H1 (cell line): ENCODE data around the gene PML. TPM values are rescaled to one million over a fixed set of nuclear protein-coding genes. Genes with fewer than 3 reads are reported as not detected.

ENCODE experiments used
- CTCF ChIA-PET: fragments of 300-600 bp; sonication (Branson Sonifier 250); formaldehyde crosslinking; loops from one replicate; lab custom pipeline; 2021; ENCODE audit not compliant: partially characterized antibody; lab: Charles Lee
- POLR2A ChIA-PET: fragments of 300-600 bp; sonication (Branson Sonifier 250); formaldehyde crosslinking; loops from one replicate; lab custom pipeline; 2021; ENCODE audit warnings: inconsistent platforms; ENCODE audit not compliant: partially characterized antibody; lab: Charles Lee
- DNase-seq, 2 experiments: peaks; one replicate each; pipeline versions ENCODE4 v3.0.0 to v3.0.0-alpha.2; 2010 to 2022; ENCODE audit warnings: low spot score in 2 of 2, low read depth in 1 of 2, mixed read lengths in 1 of 2
- FAIRE-seq: peaks from 2 replicates; lab custom pipeline; 2011; peaks lifted over from hg19 to GRCh38; lab: Jason Lieb, UNC
- H2AFZ ChIP-seq: 2 replicates; pipeline ENCODE4 v1.8.1; 2012; ENCODE audit warnings: low read length, inconsistent platforms
- H2AK5ac ChIP-seq: 2 replicates; pipeline ENCODE4 v1.6.1; 2013; ENCODE audit warnings: low read depth, low read length
- H2BK120ac ChIP-seq: replicated peaks from 2 replicates; pipeline ENCODE3; 2013; ENCODE audit warnings: low read depth, low read length, inconsistent platforms
- H2BK12ac ChIP-seq: 2 replicates; pipeline ENCODE4 v1.6.1; 2013; ENCODE audit warnings: low read depth, low read length
- H2BK15ac ChIP-seq: 2 replicates; pipeline ENCODE4 v1.6.1; 2013; ENCODE audit warnings: low read length
- H2BK20ac ChIP-seq: 2 replicates; pipeline ENCODE4 v1.6.1; 2013; ENCODE audit warnings: low read length
- H2BK5ac ChIP-seq: 2 replicates; pipeline ENCODE4 v1.6.1; 2013; ENCODE audit warnings: low read depth, low read length
- H3K14ac ChIP-seq: 2 replicates; pipeline ENCODE4 v1.6.1; 2013; ENCODE audit warnings: inconsistent platforms; ENCODE audit not compliant: insufficient read length
- H3K18ac ChIP-seq: 2 replicates; pipeline ENCODE4 v1.6.1; 2013; ENCODE audit warnings: low read length; ENCODE audit errors: extremely low read depth
- H3K23ac ChIP-seq: 2 replicates; pipeline ENCODE4 v1.6.1; 2013; ENCODE audit warnings: inconsistent platforms; ENCODE audit not compliant: insufficient read length
- H3K23me2 ChIP-seq: 2 replicates; pipeline ENCODE4 v1.6.1; 2013; ENCODE audit warnings: low read depth, low read length
- H3K27ac ChIP-seq: 2 replicates; pipeline ENCODE4 v1.6.1; 2011; ENCODE audit warnings: low read depth, low read length, inconsistent platforms
- H3K27me3 ChIP-seq, 4 experiments: replicated peaks in 1 of 4; 1 replicate in 1 of 4; 2 replicates in 3 of 4; pipeline versions ENCODE4 v1.6.1 to v1.8.1; 2011 to 2013; ENCODE audit warnings: low read length in 3 of 4, mild to moderate bottlenecking in 3 of 4, inconsistent platforms in 2 of 4, mixed read lengths in 2 of 4, moderate library complexity in 1 of 4; ENCODE audit not compliant: control insufficient read depth in 3 of 4, insufficient read depth in 3 of 4; ENCODE audit errors: extremely low read depth in 1 of 4
- H3K36me3 ChIP-seq, 4 experiments: 2 replicates each; pipeline versions ENCODE4 v1.6.1 to v1.8.1; 2011 to 2013; ENCODE audit warnings: mild to moderate bottlenecking in 4 of 4, low read length in 3 of 4, moderate library complexity in 2 of 4, control low read depth in 1 of 4, inconsistent platforms in 1 of 4; ENCODE audit not compliant: insufficient read depth in 4 of 4, control insufficient read depth in 2 of 4
- H3K4ac ChIP-seq: replicated peaks from 2 replicates; pipeline ENCODE3; 2013; ENCODE audit warnings: low read length, low read depth, mixed read lengths, inconsistent platforms; ENCODE audit not compliant: insufficient read length
- H3K4me1 ChIP-seq, 4 experiments: replicated peaks in 1 of 4; 1 replicate in 1 of 4; 2 replicates in 3 of 4; pipeline versions ENCODE4 v1.6.1 to v1.8.1; 2011 to 2013; ENCODE audit warnings: low read length in 3 of 4, inconsistent platforms in 2 of 4, mixed read lengths in 1 of 4; ENCODE audit not compliant: insufficient read depth in 4 of 4, control insufficient read depth in 3 of 4
- H3K4me2 ChIP-seq, 2 experiments: 2 replicates each; pipeline versions ENCODE4 v1.6.1 to v1.8.1; 2011 to 2013; ENCODE audit warnings: low read depth in 2 of 2, low read length in 2 of 2, control low read depth in 1 of 2, inconsistent platforms in 1 of 2, mild to moderate bottlenecking in 1 of 2; ENCODE audit not compliant: insufficient read depth in 1 of 2
- H3K4me3 ChIP-seq, 4 experiments: fragments of 200-600, 300-600 bp in 1 of 4; sonication (generic), shearing (Covaris generic), sonication (Bioruptor Twin) in 1 of 4; 2 replicates each; pipeline versions ENCODE4 v1.5.1 to v1.8.1; 2011 to 2016; ENCODE audit warnings: low read length in 4 of 4, low read depth in 3 of 4, control low read depth in 2 of 4, inconsistent platforms in 2 of 4, mild to moderate bottlenecking in 2 of 4, mixed read lengths in 1 of 4, moderate library complexity in 1 of 4; ENCODE audit not compliant: insufficient read depth in 2 of 4; ENCODE audit errors: extremely low read depth in 1 of 4
- H3K56ac ChIP-seq: replicated peaks from 2 replicates; pipeline ENCODE3; 2013; ENCODE audit warnings: low read depth, mild to moderate bottlenecking, mixed read lengths, low read length, inconsistent platforms; ENCODE audit not compliant: insufficient read length
- H3K79me1 ChIP-seq: 2 replicates; pipeline ENCODE4 v1.6.1; 2013; ENCODE audit warnings: low read depth, low read length, control low read depth
- H3K79me2 ChIP-seq, 2 experiments: 2 replicates each; pipeline versions ENCODE4 v1.6.1 to v1.8.1; 2012 to 2013; ENCODE audit warnings: low read length in 2 of 2, mild to moderate bottlenecking in 2 of 2, inconsistent platforms in 1 of 2; ENCODE audit not compliant: insufficient read depth in 2 of 2, control insufficient read depth in 1 of 2
- H3K9ac ChIP-seq, 4 experiments: replicated peaks in 1 of 4; 1 replicate in 1 of 4; 2 replicates in 3 of 4; pipeline versions ENCODE4 v1.6.1 to v1.8.1; 2011 to 2013; ENCODE audit warnings: low read depth in 3 of 4, low read length in 3 of 4, control low read depth in 2 of 4, mild to moderate bottlenecking in 2 of 4, moderate library complexity in 2 of 4, inconsistent platforms in 1 of 4; ENCODE audit errors: extremely low read depth in 1 of 4
- H3K9me3 ChIP-seq, 2 experiments: 2 replicates each; pipeline versions ENCODE4 v1.6.1 to v1.8.1; 2012 to 2013; ENCODE audit warnings: mild to moderate bottlenecking in 2 of 2, moderate library complexity in 2 of 2, control low read depth in 1 of 2, inconsistent platforms in 1 of 2, low read depth in 1 of 2, low read length in 1 of 2, mixed read lengths in 1 of 2; ENCODE audit not compliant: insufficient read depth in 2 of 2
- H4K20me1 ChIP-seq, 2 experiments: replicated peaks in 1 of 2; 2 replicates each; pipeline versions ENCODE3 to v1.8.1; 2011 to 2013; ENCODE audit warnings: inconsistent platforms in 2 of 2, low read length in 2 of 2, mild to moderate bottlenecking in 1 of 2; ENCODE audit not compliant: insufficient read depth in 2 of 2, control insufficient read depth in 1 of 2
- H4K5ac ChIP-seq: 2 replicates; pipeline ENCODE4 v1.6.1; 2013; ENCODE audit warnings: low read length, low read depth, mixed read lengths, inconsistent platforms; ENCODE audit not compliant: insufficient read length
- H4K8ac ChIP-seq: 2 replicates; pipeline ENCODE4 v1.8.0; 2013; ENCODE audit warnings: mild to moderate bottlenecking, moderate library complexity, low read length, inconsistent platforms; ENCODE audit not compliant: insufficient read depth; ENCODE audit errors: extremely low read depth
- H4K91ac ChIP-seq: replicated peaks from 2 replicates; pipeline ENCODE3; 2013; ENCODE audit warnings: low read length, mixed read lengths, inconsistent platforms; ENCODE audit not compliant: insufficient read length
- BCL11A ChIP-seq, 2 experiments: IDR thresholded peaks; one replicate each; pipeline ENCODE4 v1.6.1; 2011; ENCODE audit warnings: low read depth in 2 of 2, low read length in 2 of 2, mild to moderate bottlenecking in 2 of 2
- GTF2F1 ChIP-seq: IDR thresholded peaks from 2 replicates; pipeline ENCODE4 v1.6.1; 2012; ENCODE audit warnings: low read depth, low read length, improper control_type of control experiment, borderline replicate concordance
- POLR2AphosphoS5 ChIP-seq: IDR thresholded peaks from 2 replicates; pipeline ENCODE4 v1.6.1; 2011; ENCODE audit warnings: low read depth, low read length
- RBBP5 ChIP-seq: IDR thresholded peaks from 2 replicates; pipeline ENCODE4 v1.7.1; 2012; ENCODE audit warnings: low read depth, mild to moderate bottlenecking, inconsistent platforms, low read length, moderate library complexity, borderline replicate concordance
- WGBS, 2 experiments: shearing (Covaris generic) in 1 of 2; methylation state at CpG; one replicate each; pipeline versions ENCODE4 v1.1.6 to v1.1.7; 2013 to 2015; ENCODE audit warnings: low lambda C conversion rate in 2 of 2, mixed read lengths in 2 of 2, inconsistent platforms in 1 of 2, low coverage in 1 of 2, missing lambda C conversion rate in 1 of 2; ENCODE audit not compliant: insufficient replicate concordance in 2 of 2, insufficient coverage in 1 of 2, insufficient read length in 1 of 2; ENCODE audit errors: extremely low coverage in 1 of 2, missing lambda C conversion rate in 1 of 2; 5-methylcytosine and 5-hydroxymethylcytosine counted together
- polyA plus RNA-seq, 7 experiments: library from polyadenylated mRNA; depleted of rRNA in 3 of 7; stranded (reverse) in 5 of 7; unstranded in 2 of 7; fragments of >200 nt in 5 of 7; fragments of 200-250 nt in 2 of 7; gene quantifications; 1 replicate in 5 of 7; 2 replicates in 1 of 7; 4 replicates in 1 of 7; pipeline versions ENCODE4 v1.2.1 to v1.2.3, GENCODE V29; 2011 to 2013; ENCODE audit warnings: missing spikeins in 2 of 7, mixed read lengths in 2 of 7
- total RNA-seq: library from RNA; stranded (reverse); fragmentation: NEBNext Ultra II Directional; extraction: Animal tissue kit (Norgen Biotek cat#: 25700); gene quantifications from 2 replicates; pipeline ENCODE4 v1.2.1, GENCODE V29; 2021

PML gene
- total and polyA plus RNA-seq, 2 of the 8 experiments (the other 6 are each of a cell fraction or from before 2014, with no cell fraction given): 14.9 to 30.3 TPM

DNA sequence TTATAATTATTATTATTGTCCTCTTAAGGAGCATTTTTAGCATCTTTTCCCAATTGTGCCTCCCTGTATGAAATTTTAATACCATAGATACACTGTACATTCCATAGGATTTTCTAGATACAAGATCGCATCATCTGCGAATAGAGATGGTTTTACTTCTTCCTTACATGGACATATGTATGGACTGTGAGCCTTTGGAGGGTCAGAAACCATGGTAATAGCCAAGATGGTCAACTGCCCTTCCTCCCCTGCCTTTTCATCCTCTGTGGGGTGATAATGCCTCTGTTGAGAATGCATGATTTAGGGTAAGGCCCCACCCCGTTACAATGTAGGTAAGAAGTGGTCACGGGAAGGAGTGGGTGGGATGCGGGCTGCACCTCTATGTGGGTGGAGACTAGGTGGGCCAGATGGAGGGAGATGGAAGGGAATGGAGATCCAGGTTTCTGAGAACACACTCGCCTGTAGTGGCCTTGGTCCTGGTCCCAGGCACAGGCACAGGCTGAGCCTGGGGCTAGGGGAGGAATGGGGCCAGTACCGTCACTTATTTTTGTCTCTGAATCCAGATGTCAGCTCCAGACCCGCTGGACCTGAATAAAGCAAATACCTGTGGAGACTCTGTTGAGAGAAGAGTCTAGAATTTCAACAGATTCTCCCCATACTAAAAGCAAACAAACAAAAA, 56.2 kb downstream of the PML start:
- peaks cover 0 to 11% (median 3%) of the 10 kb centered on the region in 4 experiments; a peak in 5 of 7 replicates for H3K4me1 ChIP-seq
- no peak overlapping the region for H2BK20ac ChIP-seq
- no peak overlapping the region for H3K14ac ChIP-seq
- H3K27me3 ChIP-seq: peaks cover 0 to 6% (median 3%) of the 10 kb centered on the region in 4 experiments; a peak in 3 of 7 replicates
- peak overlapping the region; percentile 88; the same call in 1 of the 2 replicates for H2BK15ac ChIP-seq
- H2BK5ac ChIP-seq: no peak overlapping the region
- H3K4ac ChIP-seq: no peak overlapping the region
- H3K9ac ChIP-seq: no peak overlapping the region
- no peak overlapping the region for H4K5ac ChIP-seq
- no peaks in the 10 kb centered on the region for H4K20me1 ChIP-seq
- H3K4me3 ChIP-seq: no peak overlapping the region
- H3K79me1 ChIP-seq: no peaks in the 10 kb centered on the region
- POLR2A ChIA-PET: interaction anchor here (1.6 kb wide), 1 partner anchor 14 kb away, joined by 6 read pairs; no protein-coding TSS in a partner anchor
- 89% methylated on average over 8 of the region's 8 CpGs; no CpG with 5 or more reads in 1 of the 2 experiments for WGBS, 2 experiments
- H3K23me2 ChIP-seq: no peaks in the 10 kb centered on the region
- H3K23ac ChIP-seq: no peak overlapping the region
- H3K79me2 ChIP-seq: no peaks in the 10 kb centered on the region
- DNase-seq: no peak
- H4K8ac ChIP-seq: no peak overlapping the region
- H3K4me2 ChIP-seq: no peak overlapping the region
- no peaks in the 10 kb centered on the region for H3K36me3 ChIP-seq
- H3K56ac ChIP-seq: no peak overlapping the region
- CTCF ChIA-PET: interaction anchor here (1.4 to 10.4 kb wide), 6 partner anchors 14 to 271 kb away, joined by 5 to 125 read pairs (median 94); partner anchors contain the start of gene STOML1
- no peak overlapping the region for H3K27ac ChIP-seq
- no peak overlapping the region for H2AFZ ChIP-seq
- H4K91ac ChIP-seq: no peak overlapping the region
- H3K9me3 ChIP-seq: no peaks in the 10 kb centered on the region; a peak in 1 of 4 replicates
- TF ChIP-seq BCL11A (IDR thresholded peaks at IDR 0.05; ENCODE audit: low read depth in 2 of 2, low read length in 2 of 2) (no peak), POLR2AphosphoS5 (no peak), GTF2F1 (no peak), RBBP5 (no peak)
- no peak overlapping the region for H3K18ac ChIP-seq
- H2BK12ac ChIP-seq: peak overlapping the region; percentile 50; the same call in 1 of the 2 replicates
- no peak overlapping the region for H2BK120ac ChIP-seq
- no peak overlapping the region for H2AK5ac ChIP-seq
- FAIRE-seq: no peak
